ENCODE data around the gene FGF12.

DNA sequence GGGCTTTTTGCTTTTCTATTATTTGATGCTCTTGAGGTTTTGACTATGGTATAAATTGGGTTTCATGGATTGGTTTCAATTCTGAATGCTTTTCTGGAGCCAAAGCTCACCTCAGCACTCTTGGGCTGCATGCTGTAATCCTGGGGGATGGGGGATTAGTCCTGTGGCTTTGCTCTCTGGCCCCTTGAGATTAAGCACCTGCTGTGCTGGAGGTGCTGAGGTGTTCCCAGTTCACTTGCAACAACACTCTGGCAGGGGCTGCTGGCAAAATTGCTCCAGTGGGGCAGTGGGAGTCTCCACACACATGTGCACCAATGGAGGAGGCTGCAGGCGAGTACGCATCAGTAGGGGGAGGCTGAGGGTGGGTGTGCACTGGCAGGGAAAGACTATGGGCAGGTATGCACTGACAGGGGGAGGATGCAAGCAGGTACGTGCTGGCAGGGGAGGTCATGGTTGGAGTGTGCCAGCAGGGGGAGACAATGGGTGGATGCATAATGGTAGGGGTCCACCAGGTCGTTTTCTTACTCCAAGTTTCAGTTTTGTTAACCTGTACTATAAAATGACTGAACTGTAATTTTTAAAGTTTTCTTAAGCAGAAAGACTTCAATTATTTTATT, 489.2 kb downstream of the FGF12 start:
- TF ChIP-seq, protein P1, sequence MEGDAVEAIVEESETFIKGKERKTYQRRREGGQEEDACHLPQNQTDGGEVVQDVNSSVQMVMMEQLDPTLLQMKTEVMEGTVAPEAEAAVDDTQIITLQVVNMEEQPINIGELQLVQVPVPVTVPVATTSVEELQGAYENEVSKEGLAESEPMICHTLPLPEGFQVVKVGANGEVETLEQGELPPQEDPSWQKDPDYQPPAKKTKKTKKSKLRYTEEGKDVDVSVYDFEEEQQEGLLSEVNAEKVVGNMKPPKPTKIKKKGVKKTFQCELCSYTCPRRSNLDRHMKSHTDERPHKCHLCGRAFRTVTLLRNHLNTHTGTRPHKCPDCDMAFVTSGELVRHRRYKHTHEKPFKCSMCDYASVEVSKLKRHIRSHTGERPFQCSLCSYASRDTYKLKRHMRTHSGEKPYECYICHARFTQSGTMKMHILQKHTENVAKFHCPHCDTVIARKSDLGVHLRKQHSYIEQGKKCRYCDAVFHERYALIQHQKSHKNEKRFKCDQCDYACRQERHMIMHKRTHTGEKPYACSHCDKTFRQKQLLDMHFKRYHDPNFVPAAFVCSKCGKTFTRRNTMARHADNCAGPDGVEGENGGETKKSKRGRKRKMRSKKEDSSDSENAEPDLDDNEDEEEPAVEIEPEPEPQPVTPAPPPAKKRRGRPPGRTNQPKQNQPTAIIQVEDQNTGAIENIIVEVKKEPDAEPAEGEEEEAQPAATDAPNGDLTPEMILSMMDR (IDR thresholded peaks at IDR 0.05), result no peak
- TF ChIP-seq POLR2A (IDR thresholded peaks at IDR 0.05), result no peak
